Measurements from ENCODE around the gene CDC42BPA. TPM values are rescaled to one million over a fixed set of nuclear protein-coding genes. Genes with fewer than 3 reads are reported as not detected.

CDC42BPA gene
- total RNA-seq, 1 experiment from 2014 or later: 102 TPM

DNA sequence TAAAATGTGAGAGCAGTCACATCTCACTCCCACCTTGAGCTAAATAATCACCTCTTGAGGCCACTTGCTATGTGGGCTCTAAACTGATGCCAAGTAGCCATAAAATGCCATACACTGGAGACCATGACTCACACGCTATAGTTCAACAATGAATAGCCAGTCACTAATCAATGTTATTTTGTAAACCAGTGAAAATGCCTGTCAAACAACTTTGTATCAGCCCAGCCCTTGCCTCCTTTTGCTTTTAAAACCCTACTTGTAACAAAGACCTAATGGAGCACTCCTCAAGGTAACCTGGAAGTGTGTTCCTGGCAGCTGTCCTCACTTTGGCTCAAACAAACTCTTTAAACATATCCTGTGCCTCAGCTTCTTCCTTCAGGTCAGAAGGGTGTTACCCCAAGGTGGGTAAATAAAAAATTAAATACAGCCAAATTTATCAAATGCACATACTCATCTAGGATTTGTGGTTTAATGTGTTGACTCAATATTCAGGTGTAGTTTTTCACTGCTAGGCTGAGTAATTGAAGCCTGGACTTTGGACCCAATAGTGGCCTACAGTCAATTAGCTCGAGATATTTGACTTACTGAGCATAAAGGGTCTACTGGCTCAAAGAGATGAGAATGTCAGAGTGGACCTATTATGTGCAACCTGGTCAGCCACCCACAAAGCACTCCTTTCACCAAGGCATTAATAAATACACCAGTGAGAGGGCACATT lies 223.9 kb downstream of the CDC42BPA start:
- peaks cover 29% of the 10 kb centered on the region for H3K36me3 Mint-ChIP-seq (ENCODE audit: insufficient read depth, unreplicated experiment)

DNA sequence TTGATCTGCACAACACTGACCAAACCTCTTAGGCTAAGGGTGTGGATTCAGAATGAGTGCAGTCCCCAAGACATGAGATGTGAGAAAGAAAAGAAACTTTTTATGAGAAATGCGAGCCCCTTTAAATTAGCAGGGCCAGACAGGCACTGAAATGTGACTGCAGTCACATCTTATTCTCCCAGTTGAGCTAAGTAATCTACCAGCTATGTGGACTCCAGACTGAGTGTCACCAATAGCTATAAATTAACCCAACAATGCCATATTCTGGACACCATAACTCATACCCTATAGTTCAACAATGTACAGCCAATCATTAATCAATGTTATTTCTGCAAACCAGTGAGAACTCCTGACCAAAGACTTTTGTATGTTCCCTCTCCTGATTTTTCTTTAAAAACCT lies 225.0 kb downstream of the CDC42BPA start:
- Mint-ChIP-seq H3K9me3 (ENCODE audit: unreplicated experiment) (no peaks in the 10 kb centered on the region), H3K4me1 (ENCODE audit: insufficient read depth, unreplicated experiment) (no peaks in the 10 kb centered on the region), H3K4me3 (ENCODE audit: unreplicated experiment) (no peak overlapping the region), H3K27ac (ENCODE audit: low read depth, unreplicated experiment) (no peak overlapping the region), H3K36me3 (ENCODE audit: insufficient read depth, unreplicated experiment) (peaks cover 36% of the 10 kb centered on the region), H3K27me3 (ENCODE audit: insufficient read depth, unreplicated experiment) (no peaks in the 10 kb centered on the region)
- ChIA-PET POLR2A (interaction anchor here (0.6 to 1.3 kb wide), 4 partner anchors 16 to 205 kb away, joined by 3 to 5 read pairs (median 3); no protein-coding TSS in a partner anchor), CTCF (interaction anchor here (0.5 to 1.0 kb wide), 3 partner anchors 12 to 668 kb away, joined by 3 to 5 read pairs (median 3); no protein-coding TSS in a partner anchor)
- TF ChIP-seq, protein P1, sequence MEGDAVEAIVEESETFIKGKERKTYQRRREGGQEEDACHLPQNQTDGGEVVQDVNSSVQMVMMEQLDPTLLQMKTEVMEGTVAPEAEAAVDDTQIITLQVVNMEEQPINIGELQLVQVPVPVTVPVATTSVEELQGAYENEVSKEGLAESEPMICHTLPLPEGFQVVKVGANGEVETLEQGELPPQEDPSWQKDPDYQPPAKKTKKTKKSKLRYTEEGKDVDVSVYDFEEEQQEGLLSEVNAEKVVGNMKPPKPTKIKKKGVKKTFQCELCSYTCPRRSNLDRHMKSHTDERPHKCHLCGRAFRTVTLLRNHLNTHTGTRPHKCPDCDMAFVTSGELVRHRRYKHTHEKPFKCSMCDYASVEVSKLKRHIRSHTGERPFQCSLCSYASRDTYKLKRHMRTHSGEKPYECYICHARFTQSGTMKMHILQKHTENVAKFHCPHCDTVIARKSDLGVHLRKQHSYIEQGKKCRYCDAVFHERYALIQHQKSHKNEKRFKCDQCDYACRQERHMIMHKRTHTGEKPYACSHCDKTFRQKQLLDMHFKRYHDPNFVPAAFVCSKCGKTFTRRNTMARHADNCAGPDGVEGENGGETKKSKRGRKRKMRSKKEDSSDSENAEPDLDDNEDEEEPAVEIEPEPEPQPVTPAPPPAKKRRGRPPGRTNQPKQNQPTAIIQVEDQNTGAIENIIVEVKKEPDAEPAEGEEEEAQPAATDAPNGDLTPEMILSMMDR (IDR thresholded peaks at IDR 0.05; ENCODE audit: unreplicated experiment): no peak
- intact Hi-C loops (cut with micrococcal nuclease): no loop called here
- no TSS peak for BruUV-seq (replicated peaks)
- no peak for DNase-seq (ENCODE audit: unreplicated experiment)

More for the DNA sequence above, 223.9 kb downstream of the CDC42BPA start:
- H3K27me3 Mint-ChIP-seq (ENCODE audit: insufficient read depth, unreplicated experiment): no peaks in the 10 kb centered on the region
- BruUV-seq (replicated peaks): no TSS peak
- no peak for DNase-seq (ENCODE audit: unreplicated experiment)
- POLR2A ChIA-PET: interaction anchor here (0.9 to 1.2 kb wide), 4 partner anchors 15 to 204 kb away, joined by 3 to 4 read pairs (median 3); no protein-coding TSS in a partner anchor
- TF ChIP-seq, protein P1 (IDR thresholded peaks at IDR 0.05; ENCODE audit: unreplicated experiment): no peak
- no peaks in the 10 kb centered on the region for H3K4me1 Mint-ChIP-seq (ENCODE audit: insufficient read depth, unreplicated experiment)
- CTCF ChIA-PET: interaction anchor here (0.6 to 1.0 kb wide), 3 partner anchors 10 to 92 kb away, joined by 3 to 5 read pairs (median 3); no protein-coding TSS in a partner anchor
- H3K27ac Mint-ChIP-seq (ENCODE audit: low read depth, unreplicated experiment): no peak overlapping the region
- H3K9me3 Mint-ChIP-seq (ENCODE audit: unreplicated experiment): no peaks in the 10 kb centered on the region
- no peak overlapping the region for H3K4me3 Mint-ChIP-seq (ENCODE audit: unreplicated experiment)
- intact Hi-C loops (cut with micrococcal nuclease): no loop called here

DNA sequence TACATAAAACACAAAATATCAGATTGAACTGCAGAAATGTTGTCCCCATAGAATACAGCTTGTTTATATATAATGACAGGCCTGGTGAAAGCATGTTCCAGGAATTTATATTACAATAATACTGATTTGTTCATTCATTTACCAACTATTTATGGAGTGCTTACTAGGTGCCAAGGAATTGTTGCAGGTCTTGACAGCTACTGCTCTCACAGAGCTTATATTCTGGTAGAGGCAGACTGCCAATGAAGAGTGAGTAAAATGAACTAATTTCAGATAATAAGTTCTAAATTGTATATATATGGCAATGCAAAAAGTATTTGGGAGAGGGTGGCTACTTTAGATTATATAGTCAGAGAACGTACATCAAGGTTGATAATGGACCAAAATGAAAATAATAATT lies 226.2 kb downstream of the CDC42BPA start:
- ChIA-PET CTCF (no interaction called here), POLR2A (interaction anchor here (1.0 to 1.3 kb wide), 2 partner anchors 10 to 17 kb away, joined by 3 read pairs; no protein-coding TSS in a partner anchor)
- Mint-ChIP-seq H3K9me3 (ENCODE audit: unreplicated experiment) (no peaks in the 10 kb centered on the region), H3K36me3 (ENCODE audit: insufficient read depth, unreplicated experiment) (peaks cover 49% of the 10 kb centered on the region), H3K27me3 (ENCODE audit: insufficient read depth, unreplicated experiment) (no peaks in the 10 kb centered on the region), H3K4me1 (ENCODE audit: insufficient read depth, unreplicated experiment) (no peaks in the 10 kb centered on the region), H3K27ac (ENCODE audit: low read depth, unreplicated experiment) (no peak overlapping the region), H3K4me3 (ENCODE audit: unreplicated experiment) (no peak overlapping the region)
- intact Hi-C loops (cut with micrococcal nuclease): no loop called here
- no TSS peak for BruUV-seq (replicated peaks)
- DNase-seq (ENCODE audit: unreplicated experiment): no peak
- TF ChIP-seq, protein P1 (IDR thresholded peaks at IDR 0.05; ENCODE audit: unreplicated experiment): no peak

DNA sequence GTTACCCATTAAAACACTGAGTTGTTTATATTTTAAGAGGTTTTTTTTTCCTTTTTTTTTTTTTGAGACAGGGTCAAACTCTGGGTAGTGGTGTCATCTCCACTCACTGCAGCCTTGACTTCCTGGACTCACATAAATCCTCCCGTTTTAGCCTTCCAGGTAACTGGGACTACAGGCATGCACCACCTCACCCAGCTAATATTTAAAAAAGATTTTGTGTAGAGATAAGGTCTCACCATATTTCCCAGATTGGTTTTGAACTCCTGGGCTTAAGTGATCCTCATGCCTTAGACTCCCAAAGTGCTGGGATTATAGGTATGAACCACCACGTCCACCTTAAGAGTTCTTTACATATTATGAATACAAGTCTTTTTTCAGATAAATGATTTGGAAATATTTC lies 231.7 kb downstream of the CDC42BPA start:
- no peak overlapping the region for H3K4me3 Mint-ChIP-seq (ENCODE audit: unreplicated experiment)
- peaks cover 28% of the 10 kb centered on the region for H3K9me3 Mint-ChIP-seq (ENCODE audit: unreplicated experiment)
- H3K36me3 Mint-ChIP-seq (ENCODE audit: insufficient read depth, unreplicated experiment): peaks cover 90% of the 10 kb centered on the region
- no peaks in the 10 kb centered on the region for H3K4me1 Mint-ChIP-seq (ENCODE audit: insufficient read depth, unreplicated experiment)
- no peak for DNase-seq (ENCODE audit: unreplicated experiment)
- CTCF ChIA-PET: no interaction called here
- no peaks in the 10 kb centered on the region for H3K27me3 Mint-ChIP-seq (ENCODE audit: insufficient read depth, unreplicated experiment)
- BruUV-seq (replicated peaks): no TSS peak
- intact Hi-C loops (cut with micrococcal nuclease): no loop called here
- TF ChIP-seq, protein P1 (IDR thresholded peaks at IDR 0.05; ENCODE audit: unreplicated experiment): no peak
- H3K27ac Mint-ChIP-seq (ENCODE audit: low read depth, unreplicated experiment): no peak overlapping the region
- POLR2A ChIA-PET: no interaction called here
